Kidney epithelial cell (primary cell): ENCODE results near the gene PCBP3. TPM values are rescaled to one million over a fixed set of nuclear protein-coding genes. Genes with fewer than 3 reads are reported as not detected.

Experiments
- DNase-seq: peaks from one replicate; pipeline ENCODE4 v3.0.0-alpha.2; 2010; ENCODE audit warnings: low read depth
- H3K27me3 ChIP-seq: 2 replicates; pipeline ENCODE4 v1.6.0; 2011; ENCODE audit warnings: low read length; ENCODE audit not compliant: control insufficient read depth, insufficient read depth
- H3K36me3 ChIP-seq: 2 replicates; pipeline ENCODE4 v1.5.1; 2011; ENCODE audit warnings: low read length; ENCODE audit not compliant: control insufficient read depth, insufficient read depth
- H3K4me3 ChIP-seq: 2 replicates; pipeline ENCODE4 v1.5.1; 2011; ENCODE audit warnings: low read depth, mild to moderate bottlenecking, control low read depth, low read length
- CTCF ChIP-seq: IDR thresholded peaks from 2 replicates; pipeline ENCODE4 v1.5.1; 2011; ENCODE audit warnings: mild to moderate bottlenecking, moderate library complexity, low read length, control low read depth, inconsistent platforms; ENCODE audit not compliant: insufficient read depth, poor library complexity, severe bottlenecking
- total RNA-seq: library from RNA; depleted of rRNA; stranded (reverse); fragments of >200 nt; gene quantifications from 2 replicates; pipeline ENCODE4 v1.2.3, GENCODE V29; 2015

PCBP3 gene
- total RNA-seq, 1 donor from 2014 or later = 1.3 TPM

DNA sequence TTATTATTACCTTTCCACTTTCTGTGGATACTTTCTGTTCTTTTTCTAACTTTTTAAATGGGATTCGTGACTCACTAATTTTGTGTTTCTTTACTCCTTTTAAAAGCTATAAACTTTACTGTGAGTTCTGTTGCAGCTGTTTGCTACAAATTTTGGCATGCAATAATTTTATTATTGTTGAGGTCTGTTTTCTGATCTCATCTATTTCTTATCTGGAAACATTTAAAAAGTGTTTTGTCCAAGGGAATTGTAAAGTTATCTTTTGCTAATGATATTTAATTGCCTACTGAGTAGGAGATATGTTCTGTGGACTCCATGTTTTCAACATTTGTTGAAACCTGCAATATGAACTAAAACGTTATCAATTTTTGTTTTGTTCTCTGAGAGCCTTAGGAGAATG, 199.9 kb downstream of the PCBP3 start:
- no peak for DNase-seq
- no peak for TF ChIP-seq CTCF
- H3K4me3 ChIP-seq = no peak overlapping the region
- peaks cover 2% of the 10 kb centered on the region for H3K27me3 ChIP-seq
- no peaks in the 10 kb centered on the region for H3K36me3 ChIP-seq

DNA sequence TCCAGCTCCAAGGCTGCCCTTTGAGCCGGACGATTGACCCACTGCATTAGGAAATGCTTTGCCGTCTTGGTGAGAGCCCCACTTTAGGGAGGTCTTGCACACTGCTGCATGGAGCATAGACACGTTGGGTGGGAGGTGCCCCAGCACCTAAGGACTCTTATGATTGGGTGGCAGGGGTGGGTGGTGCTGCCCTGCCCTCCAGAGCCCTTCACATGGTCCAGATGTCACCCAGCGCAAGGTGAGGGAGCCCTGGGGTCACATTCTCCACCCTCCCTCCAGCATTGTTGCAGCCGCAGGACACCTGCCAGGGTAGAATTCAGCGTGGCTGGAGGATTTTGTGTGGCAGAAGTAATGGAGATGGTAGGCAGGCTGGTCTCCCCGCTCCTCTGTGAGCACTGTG, 200.7 kb downstream of the PCBP3 start:
- TF ChIP-seq CTCF = no peak
- no peak for DNase-seq
- Histone ChIP-seq H3K36me3 (no peaks in the 10 kb centered on the region), H3K4me3 (no peak overlapping the region), H3K27me3 (peaks cover 2% of the 10 kb centered on the region)

GRCh38 chr21:45845063-45845769, 201.7 kb downstream of the PCBP3 start:
- TF ChIP-seq CTCF = no peak
- no peaks in the 10 kb centered on the region for H3K36me3 ChIP-seq

GRCh38 chr21:45845770-45846090, 202.2 kb downstream of the PCBP3 start:
- H3K36me3 ChIP-seq = no peaks in the 10 kb centered on the region

More at GRCh38 chr21:45845063-45845769, 201.7 kb downstream of the PCBP3 start:
- H3K4me3 ChIP-seq = no peak overlapping the region
- no peak for DNase-seq
- peaks cover 2% of the 10 kb centered on the region for H3K27me3 ChIP-seq

GRCh38 chr21:45846373-45847160, 203.0 kb downstream of the PCBP3 start:
- no peak for DNase-seq
- Histone ChIP-seq H3K4me3 (no peak overlapping the region), H3K36me3 (no peaks in the 10 kb centered on the region), H3K27me3 (peaks cover 2% of the 10 kb centered on the region)
- TF ChIP-seq CTCF = no peak

More at GRCh38 chr21:45845770-45846090, 202.2 kb downstream of the PCBP3 start:
- no peak for DNase-seq
- H3K4me3 ChIP-seq = no peak overlapping the region
- peaks cover 2% of the 10 kb centered on the region for H3K27me3 ChIP-seq
- no peak for TF ChIP-seq CTCF
